Fibroblast of upper back skin (primary cell): ENCODE measurements around the gene PAPPA2.
"Not testable (repeated sequence)": the region's sequence is repeated elsewhere in the genome, so short reads cannot be mapped to it uniquely, and the experiment has no call there.

Experiments used
- DNase-seq: peaks from one replicate; pipeline ENCODE4 v3.0.0-alpha.2; 2013

The PAPPA2 gene

GRCh38 chr1:176694713-176695112, 231.7 kb downstream of the PAPPA2 start:
- no peak for DNase-seq

GRCh38 chr1:176696109-176696508, 233.1 kb downstream of the PAPPA2 start:
- peak; percentile 74 for DNase-seq

- no peak for DNase-seq
These were observed 233.7 kb downstream of the PAPPA2 start for GRCh38 chr1:176696689-176697088.

GRCh38 chr1:176699821-176700220, 236.8 kb downstream of the PAPPA2 start:
- no peak for DNase-seq

GRCh38 chr1:176701151-176701866, 238.3 kb downstream of the PAPPA2 start:
- no peak for DNase-seq

- no peak for DNase-seq
These were observed 239.9 kb downstream of the PAPPA2 start for GRCh38 chr1:176702901-176703300.

- no peak for DNase-seq
These were observed 242.6 kb downstream of the PAPPA2 start for GRCh38 chr1:176705585-176705984.

- no peak for DNase-seq
These were observed 254.2 kb downstream of the PAPPA2 start for GRCh38 chr1:176717066-176717750.

- no peak for DNase-seq
These were observed 256.5 kb downstream of the PAPPA2 start for GRCh38 chr1:176719447-176719846.

GRCh38 chr1:176720838-176721237, 257.9 kb downstream of the PAPPA2 start:
- DNase-seq: no peak

GRCh38 chr1:176733661-176734060, 270.7 kb downstream of the PAPPA2 start:
- no peak for DNase-seq

- DNase-seq: peak; percentile 10
These were observed 272.2 kb downstream of the PAPPA2 start for GRCh38 chr1:176735201-176735600.

GRCh38 chr1:176736015-176736414, 273.0 kb downstream of the PAPPA2 start:
- DNase-seq: no peak

GRCh38 chr1:176741181-176741580, 278.2 kb downstream of the PAPPA2 start:
- no peak for DNase-seq

GRCh38 chr1:176742322-176742721, 279.3 kb downstream of the PAPPA2 start:
- no peak for DNase-seq

- DNase-seq: no peak
These were observed 281.2 kb downstream of the PAPPA2 start for GRCh38 chr1:176744142-176744541.

GRCh38 chr1:176745945-176746344, 283.0 kb downstream of the PAPPA2 start:
- DNase-seq: peak; percentile 11

GRCh38 chr1:176752505-176752904, 289.5 kb downstream of the PAPPA2 start:
- DNase-seq: no peak

- DNase-seq: no peak
These were observed 291.7 kb downstream of the PAPPA2 start for GRCh38 chr1:176754676-176755075.

- DNase-seq: not testable (repeated sequence)
These were observed 293.8 kb downstream of the PAPPA2 start for GRCh38 chr1:176756817-176757216.

GRCh38 chr1:176765608-176766007, 302.6 kb downstream of the PAPPA2 start:
- no peak for DNase-seq

- DNase-seq: no peak
These were observed 303.8 kb downstream of the PAPPA2 start for GRCh38 chr1:176766779-176767178.

- no peak for DNase-seq
These were observed 304.8 kb downstream of the PAPPA2 start for GRCh38 chr1:176767714-176768136.

- no peak for DNase-seq
These were observed 305.6 kb downstream of the PAPPA2 start for GRCh38 chr1:176768532-176768931.

GRCh38 chr1:176770066-176770465, 307.1 kb downstream of the PAPPA2 start:
- DNase-seq: peak; percentile 25
